K562 (cell line): Measurements from ENCODE around the gene CDKN1C. TPM values are rescaled to one million over a fixed set of nuclear protein-coding genes. Genes with fewer than 3 reads are reported as not detected.

ENCODE experiments used
- CBFA2T2 ChIP-seq: fragments of 450-650 bp; conservative IDR thresholded peaks from 2 replicates; pipeline ENCODE4 v1.6.1; 2017; ENCODE audit warnings: mild to moderate bottlenecking
- E2F6 ChIP-seq, 2 experiments: IDR thresholded peaks; 2 replicates each; pipeline ENCODE4 v1.6.1; 2011; ENCODE audit warnings: borderline replicate concordance in 1 of 2, control low read depth in 1 of 2, low read depth in 1 of 2, low read length in 1 of 2, mild to moderate bottlenecking in 1 of 2, mixed read lengths in 1 of 2, moderate library complexity in 1 of 2; ENCODE audit not compliant: insufficient read depth in 1 of 2, insufficient read length in 1 of 2, poor library complexity in 1 of 2, severe bottlenecking in 1 of 2; ENCODE audit errors: extremely low read depth in 1 of 2
- HES1 ChIP-seq: fragments of 450-650 bp; IDR thresholded peaks from 2 replicates; pipeline ENCODE4 v1.6.1; 2016; ENCODE audit warnings: low read depth, mild to moderate bottlenecking, moderate library complexity
- MCM7 ChIP-seq, 2 experiments: fragments of 450-650 bp; IDR thresholded peaks; 2 replicates each; pipeline ENCODE4 v1.6.1; 2016 to 2018
- MGA ChIP-seq: fragments of 450-650 bp; IDR thresholded peaks from 2 replicates; pipeline ENCODE4 v1.6.1; 2016; ENCODE audit warnings: mild to moderate bottlenecking, moderate library complexity
- RBFOX2 ChIP-seq: fragments of 200-400 bp; formaldehyde crosslinking; IDR thresholded peaks from 2 replicates; pipeline ENCODE4 v1.6.1; 2017; ENCODE audit warnings: low read depth, mild to moderate bottlenecking, low read length, moderate library complexity
- SMARCB1 ChIP-seq: IDR thresholded peaks from 2 replicates; pipeline ENCODE4 v1.6.1; 2011; ENCODE audit warnings: improper control_type of control experiment, low read depth; ENCODE audit not compliant: insufficient read length
- SRSF9 ChIP-seq: fragments of 200-400 bp; formaldehyde crosslinking; IDR thresholded peaks from 2 replicates; pipeline ENCODE4 v1.6.1; 2017; ENCODE audit warnings: low read depth, low read length, borderline replicate concordance
- U2AF1 ChIP-seq: fragments of 200-400 bp; formaldehyde crosslinking; optimal IDR thresholded peaks from 2 replicates; pipeline ENCODE3; 2017; ENCODE audit warnings: mild to moderate bottlenecking, low read depth, low read length, moderate library complexity
- VEZF1 ChIP-seq: fragments of 200-800 bp; sonication (Bioruptor generic); IDR thresholded peaks from 2 replicates; pipeline ENCODE4 v1.6.1; 2017; ENCODE audit warnings: missing genetic modification characterization, missing compliant biosample characterization
- ZKSCAN3 ChIP-seq: fragments of 250-450 bp; sonication (Bioruptor Pico); IDR thresholded peaks from 2 replicates; pipeline ENCODE4 v1.4.0; 2020
- ZNF583 ChIP-seq: fragments of 250-450 bp; sonication (Bioruptor Pico); IDR thresholded peaks from 2 replicates; pipeline ENCODE4 v1.4.0; 2020
- polyA plus RNA-seq, 8 experiments: library from polyadenylated mRNA; depleted of rRNA in 4 of 8; stranded (reverse) in 5 of 8; unstranded in 3 of 8; fragments of >200 nt; fragmentation: Nextera tagmentation in 2 of 8; fragmentation: Illumina TruSeq in 1 of 8; extraction: Ambion mirVana in 2 of 8; extraction: Trizol in 1 of 8; gene quantifications; 2 replicates each; pipeline versions ENCODE4 v1.2.1 to v1.2.3, GENCODE V29; 2011 to 2014; ENCODE audit warnings: inconsistent platforms in 1 of 8, missing spikeins in 1 of 8
- total RNA-seq, 7 experiments: library from RNA; depleted of rRNA in 6 of 7; stranded (reverse); fragments of >200 nt in 6 of 7; fragmentation: Illumina TruSeq in 2 of 7; extraction: Trizol in 2 of 7; gene quantifications; 2 replicates each; pipeline versions ENCODE4 v1.2.1 to v1.2.3, GENCODE V29; 2011 to 2021; ENCODE audit warnings: low replicate concordance in 1 of 7

The CDKN1C gene
- total and polyA plus RNA-seq, 9 of the 15 experiments (the other 6 are each of a cell fraction or from before 2014, with no cell fraction given): 2.8 to 21.1 (median 9.3) TPM

GRCh38 chr11:2837096-2837601 is 48.4 kb downstream of the CDKN1C start (continued):
- TF ChIP-seq VEZF1 (CRISPR knock-in tag) (peak; percentile 57), E2F6 (IDR thresholded peaks at IDR 0.05; ENCODE audit: borderline replicate concordance in 1 of 2, extremely low read depth in 1 of 2, insufficient read depth in 1 of 2, insufficient read length in 1 of 2, low read depth in 1 of 2, low read length in 1 of 2, poor library complexity in 1 of 2, severe bottlenecking in 1 of 2) (peak in 1 of 2 experiments; percentile 24), SMARCB1 (no peak), SRSF9 (no peak), ZKSCAN3 (CRISPR knock-in tag) (no peak), HES1 (no peak), CBFA2T2 (no peak), MGA (peak; percentile 55; the same call in 1 of the 2 replicates), RBFOX2 (0 out of 2 replicates have a peak, but pooled peaks have one; percentile 22), U2AF1 (no peak), ZNF583 (CRISPR knock-in tag) (no peak), MCM7 (IDR thresholded peaks at IDR 0.05) (no peak)
